Sigmoid colon (tissue), 7 donors: ENCODE measurements around the gene HOXB9. TPM values are rescaled to one million over a fixed set of nuclear protein-coding genes. Genes with fewer than 3 reads are reported as not detected.
A peak's percentile ranks its signal among the peaks of the same experiment; 100 is the strongest.

Experiments
- DNase-seq: peaks from one replicate; pipeline ENCODE4 v3.0.0-alpha.2; 2019
- H3K27ac ChIP-seq, 4 donors: fragments of 200-600 bp; sonication (generic); one replicate each; pipeline ENCODE4 v1.5.1; 2016 to 2019; ENCODE audit warnings: mild to moderate bottlenecking in 1 of 4
- H3K27me3 ChIP-seq, 3 donors: fragments of 200-600 bp; sonication (generic); one replicate each; pipeline ENCODE4 v1.5.1; 2019; ENCODE audit warnings: mild to moderate bottlenecking in 1 of 3
- H3K36me3 ChIP-seq, 4 donors: fragments of 200-600 bp; sonication (generic); one replicate each; pipeline ENCODE4 v1.5.1; 2016 to 2019
- H3K4me1 ChIP-seq, 4 donors: fragments of 200-600 bp; sonication (generic); one replicate each; pipeline ENCODE4 v1.5.1; 2017 to 2019
- H3K4me3 ChIP-seq, 4 donors: fragments of 200-600 bp; sonication (generic); one replicate each; pipeline ENCODE4 v1.5.1; 2017 to 2019; ENCODE audit warnings: mild to moderate bottlenecking in 2 of 4, moderate library complexity in 1 of 4
- H3K9me3 ChIP-seq, 4 donors: fragments of 200-600 bp in 3 of 4; sonication (generic) in 3 of 4; one replicate each; pipeline versions ENCODE4 v1.5.1 to v1.6.1; 2013 to 2019
- CTCF ChIP-seq, 4 experiments: fragments of 450-650 bp in 3 of 4; fragments of 200-600 bp in 1 of 4; IDR thresholded peaks; one replicate each; pipeline ENCODE4 v1.5.1; 2016 to 2019; ENCODE audit warnings: antibody characterized with exemption in 4 of 4, mild to moderate bottlenecking in 3 of 4, moderate library complexity in 2 of 4
- EP300 ChIP-seq, 4 donors: sonication (generic); formaldehyde crosslinking; IDR thresholded peaks; one replicate each; pipeline ENCODE4 v1.6.1; 2017; ENCODE audit warnings: antibody characterized with exemption in 4 of 4
- POLR2A ChIP-seq, 2 donors: fragments of 450-650 bp; IDR thresholded peaks; one replicate each; pipeline ENCODE4 v1.6.1; 2016; ENCODE audit warnings: antibody characterized with exemption in 2 of 2, mild to moderate bottlenecking in 2 of 2, moderate library complexity in 2 of 2
- POLR2AphosphoS5 ChIP-seq, 4 donors: sonication (generic); formaldehyde crosslinking; IDR thresholded peaks; one replicate each; pipeline ENCODE4 v1.6.1; 2017; ENCODE audit warnings: antibody characterized with exemption in 4 of 4
- WGBS, 2 donors: extraction: QIAGEN DNeasy Blood & Tissue Kit; methylation state at CpG; one replicate each; pipeline ENCODE4 v1.1.7; 2013; 5-methylcytosine and 5-hydroxymethylcytosine counted together
- intact Hi-C: fragments of 100-400 bp; cut with DNase I; formaldehyde crosslinking; loops from one replicate; pipeline ENCODE4 v1.15.1; 2023
- polyA plus RNA-seq, 3 donors: library from polyadenylated mRNA; stranded (reverse); fragments of 200-250 nt; gene quantifications; one replicate each; pipeline ENCODE4 v1.2.3, GENCODE V29; 2013
- total RNA-seq, 4 donors: library from RNA; depleted of rRNA; stranded (reverse); fragments of >200 nt; gene quantifications; one replicate each; pipeline ENCODE4 v1.1.0, GENCODE V29; 2016
- donor health status: healthy with polysubstance abuse.
- donor health status: Bipolar disorder and iron deficiency.
- donor health status: healthy.

The HOXB9 gene
- total and polyA plus RNA-seq, 7 donors: 0.28 to 52.1 (median 18.0) TPM; not detected in 3

- H3K27me3 ChIP-seq: peaks cover 0 to 11% (median 0%) of the 10 kb centered on the region in 3 donors
- H3K4me1 ChIP-seq: peaks cover 0 to 84% (median 72%) of the 10 kb centered on the region in 4 donors
- H3K27ac ChIP-seq: peak overlapping the region in 3 of 4 donors; percentile 76 to 99 (median 95)
- H3K4me3 ChIP-seq: peak overlapping the region; percentile 50 to 70 (median 60)
- no peaks in the 10 kb centered on the region for H3K9me3 ChIP-seq
- TF ChIP-seq CTCF (IDR thresholded peaks at IDR 0.05) (no peak), POLR2AphosphoS5 (IDR thresholded peaks at IDR 0.05) (peak in 3 of 4 donors; percentile 24 to 46 (median 46))
- no peaks in the 10 kb centered on the region for H3K36me3 ChIP-seq
- DNase-seq: peak; percentile 75
- 31 to 71% methylated on average over 26 of the region's 26 CpGs for WGBS, 2 donors
- intact Hi-C loops: loop anchor here (1.0 kb wide), 1 partner anchor 261 kb away; no protein-coding TSS in a partner anchor
Measured at GRCh38 chr17:48596735-48597527, 29.2 kb downstream of the HOXB9 start.

- peak overlapping the region in 3 of 4 donors; percentile 76 to 99 (median 95) for H3K27ac ChIP-seq
- no peak for DNase-seq
- intact Hi-C loops: loop anchor here (1.0 kb wide), 1 partner anchor 260 kb away; no protein-coding TSS in a partner anchor
- peaks cover 0 to 8% (median 0%) of the 10 kb centered on the region in 3 donors for H3K27me3 ChIP-seq
- H3K9me3 ChIP-seq: no peaks in the 10 kb centered on the region
- H3K4me3 ChIP-seq: peak overlapping the region; percentile 50 to 70 (median 60)
- no peaks in the 10 kb centered on the region for H3K36me3 ChIP-seq
- 46 to 76% methylated on average over 54 of the region's 54 CpGs for WGBS, 2 donors
- no peak for TF ChIP-seq POLR2A (IDR thresholded peaks at IDR 0.05)
- peak in 1 of 4 donors; percentile 25 for TF ChIP-seq POLR2AphosphoS5 (IDR thresholded peaks at IDR 0.05)
- TF ChIP-seq CTCF (IDR thresholded peaks at IDR 0.05): no peak
- H3K4me1 ChIP-seq: peaks cover 0 to 76% (median 66%) of the 10 kb centered on the region in 4 donors
Measured at GRCh38 chr17:48596000-48596734, 30.0 kb downstream of the HOXB9 start.

GRCh38 chr17:48595278-48595999, 30.7 kb downstream of the HOXB9 start:
- Histone ChIP-seq H3K4me3 (peak overlapping the region; percentile 50 to 70 (median 60)), H3K9me3 (no peaks in the 10 kb centered on the region), H3K27me3 (peaks cover 0 to 7% (median 0%) of the 10 kb centered on the region in 3 donors), H3K36me3 (no peaks in the 10 kb centered on the region), H3K4me1 (peaks cover 0 to 76% (median 63%) of the 10 kb centered on the region in 4 donors), H3K27ac (peak overlapping the region in 3 of 4 donors; percentile 95 to 99 (median 97))
- no peak for DNase-seq
- WGBS, 2 donors: 87 to 88% methylated on average over 25 of the region's 25 CpGs
- intact Hi-C loops: no loop called here
- TF ChIP-seq EP300 (IDR thresholded peaks at IDR 0.05): no peak
- no peak for TF ChIP-seq POLR2A (IDR thresholded peaks at IDR 0.05)
- TF ChIP-seq CTCF (IDR thresholded peaks at IDR 0.05): no peak
- no peak for TF ChIP-seq POLR2AphosphoS5 (IDR thresholded peaks at IDR 0.05)

- intact Hi-C loops: loop anchor here (1.0 kb wide), 1 partner anchor 240 kb away; no protein-coding TSS in a partner anchor
- Histone ChIP-seq H3K27me3 (peaks cover 0 to 7% (median 0%) of the 10 kb centered on the region in 3 donors), H3K9me3 (no peaks in the 10 kb centered on the region), H3K36me3 (no peaks in the 10 kb centered on the region), H3K27ac (peak overlapping the region in 3 of 4 donors; percentile 95 to 99 (median 97)), H3K4me3 (peak overlapping the region; percentile 36 to 70 (median 56)), H3K4me1 (peaks cover 0 to 69% (median 57%) of the 10 kb centered on the region in 4 donors)
- WGBS, 2 donors: 80 to 84% methylated on average over 25 of the region's 25 CpGs
- no peak for TF ChIP-seq EP300 (IDR thresholded peaks at IDR 0.05)
- no peak for TF ChIP-seq POLR2A (IDR thresholded peaks at IDR 0.05)
- no peak for TF ChIP-seq POLR2AphosphoS5 (IDR thresholded peaks at IDR 0.05)
- no peak for TF ChIP-seq CTCF (IDR thresholded peaks at IDR 0.05)
- DNase-seq: no peak
Measured at GRCh38 chr17:48594538-48595277, 31.4 kb downstream of the HOXB9 start.
